CD4-positive, alpha-beta T cell treated with Interleukin-12 subunit alpha and Interleukin-12 subunit beta, for 1 hour (primary cell): ENCODE data around the gene IL17REL.
"Not testable (repeated sequence)": the region's sequence is repeated elsewhere in the genome, so short reads cannot be mapped to it uniquely, and the experiment has no call there.

ENCODE experiments used
- DNase-seq: peaks from one replicate; pipeline ENCODE4 v3.0.0-alpha.2; 2020

IL17REL gene

DNA sequence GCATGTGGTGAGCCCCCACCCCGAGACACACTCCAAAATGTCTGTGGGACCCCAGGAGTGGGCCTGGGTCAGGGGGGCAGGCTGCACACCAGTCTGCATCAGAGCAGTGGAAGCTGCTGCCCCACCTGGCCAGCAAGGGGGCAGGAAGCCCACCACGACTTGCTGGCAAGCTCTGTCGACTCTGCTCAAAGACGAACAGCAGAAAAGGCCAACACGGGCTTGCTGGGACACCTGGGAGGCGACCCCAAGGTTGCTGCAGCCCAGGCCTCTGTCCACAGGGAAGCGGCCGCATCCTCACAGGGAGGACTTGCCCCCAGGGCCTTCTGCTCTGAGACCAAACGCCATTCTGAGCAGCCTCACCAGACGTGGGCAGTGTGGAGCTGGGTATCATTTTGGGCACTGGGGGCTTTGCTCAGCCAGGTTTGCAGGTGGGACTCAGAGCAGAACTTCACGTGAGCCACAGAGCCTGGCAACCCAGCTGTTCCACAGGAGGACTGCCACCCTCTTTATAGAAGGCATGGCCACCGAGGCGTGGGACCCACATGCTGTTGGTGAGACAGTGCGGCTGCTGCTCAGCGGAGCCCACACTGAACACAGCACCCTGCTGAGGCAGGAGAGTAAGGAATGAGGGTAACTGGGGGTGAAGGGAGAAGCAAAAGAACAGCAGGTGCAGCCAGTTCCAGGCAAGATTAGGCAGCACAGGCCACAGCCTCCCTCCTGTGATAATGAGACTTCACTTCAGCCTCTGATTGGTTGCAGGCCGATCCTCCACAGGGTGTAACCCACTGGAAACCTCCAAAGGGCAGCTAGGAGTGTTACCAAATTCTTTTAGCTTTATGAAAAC lies 11.0 kb downstream of the IL17REL start:
- no peak for DNase-seq

DNA sequence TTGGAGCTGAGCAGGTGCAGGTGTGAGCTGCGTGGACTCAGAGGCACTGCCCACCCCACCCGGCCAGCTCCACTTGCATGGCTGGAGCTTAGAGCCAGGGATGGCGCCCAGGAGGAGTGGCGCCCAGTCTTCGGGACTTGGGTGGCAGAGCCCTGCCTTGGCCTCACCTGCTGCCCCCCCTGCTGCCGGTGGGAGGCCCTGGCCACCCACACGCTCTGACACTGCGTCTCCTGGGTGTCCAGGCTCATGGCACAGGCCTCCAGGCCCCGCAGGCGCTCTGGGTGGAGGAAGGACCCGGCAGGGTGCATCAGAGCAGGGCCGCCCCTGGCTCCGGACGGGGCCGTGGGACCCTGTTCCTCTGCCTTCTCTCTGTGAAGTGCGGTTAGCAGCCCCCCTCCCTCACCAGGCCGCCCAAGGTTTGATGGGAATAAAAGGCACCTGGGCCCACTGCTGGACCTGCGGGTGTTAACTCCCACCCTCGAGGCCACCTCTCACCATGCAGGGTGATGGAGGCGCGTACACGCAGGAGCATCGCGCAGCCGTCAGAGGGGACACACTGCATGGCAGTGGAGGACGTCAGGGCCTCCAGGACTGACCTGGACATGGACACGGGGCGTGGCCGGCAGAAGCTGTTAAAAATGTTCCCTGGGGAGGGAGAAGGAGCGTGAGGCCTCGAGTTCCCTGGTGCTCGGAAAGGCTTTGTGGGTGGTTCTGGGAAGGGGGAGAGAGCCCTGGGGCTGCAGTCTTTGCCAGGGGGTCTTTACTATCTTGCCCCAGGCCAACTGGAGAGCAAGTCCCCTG lies 11.8 kb downstream of the IL17REL start:
- no peak for DNase-seq

DNA sequence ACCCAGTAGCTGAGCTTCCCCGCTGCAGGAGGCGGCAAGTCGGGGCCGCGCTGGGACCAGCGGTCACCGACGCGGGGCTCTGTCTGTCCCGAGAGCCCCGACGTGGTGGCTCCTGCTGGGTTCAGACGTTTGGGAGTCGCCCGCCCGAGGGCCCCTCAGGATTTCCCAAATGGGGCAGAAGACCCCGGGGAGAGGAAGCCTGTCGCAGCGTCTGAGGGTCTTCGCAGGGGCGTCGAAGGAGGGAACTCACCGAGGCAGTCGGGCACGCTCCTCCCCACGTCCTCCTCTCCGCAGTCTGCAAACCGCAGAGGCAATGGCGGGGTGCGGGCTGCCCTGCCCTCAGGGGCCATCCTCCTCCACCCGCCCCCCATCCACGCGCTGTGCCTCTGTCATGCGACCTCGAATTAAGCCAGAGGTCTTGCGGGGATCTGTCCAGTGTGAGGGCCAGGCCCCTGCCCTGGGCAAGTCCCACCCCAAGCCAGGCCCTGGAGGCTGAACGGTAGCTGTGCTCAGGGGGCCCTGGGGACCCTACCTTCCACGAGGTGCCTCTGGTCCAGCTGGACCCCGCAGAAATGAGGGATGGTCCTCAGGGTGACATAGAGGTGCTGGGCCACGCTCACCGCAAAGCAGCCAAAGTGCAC lies 12.5 kb downstream of the IL17REL start:
- no peak for DNase-seq

DNA sequence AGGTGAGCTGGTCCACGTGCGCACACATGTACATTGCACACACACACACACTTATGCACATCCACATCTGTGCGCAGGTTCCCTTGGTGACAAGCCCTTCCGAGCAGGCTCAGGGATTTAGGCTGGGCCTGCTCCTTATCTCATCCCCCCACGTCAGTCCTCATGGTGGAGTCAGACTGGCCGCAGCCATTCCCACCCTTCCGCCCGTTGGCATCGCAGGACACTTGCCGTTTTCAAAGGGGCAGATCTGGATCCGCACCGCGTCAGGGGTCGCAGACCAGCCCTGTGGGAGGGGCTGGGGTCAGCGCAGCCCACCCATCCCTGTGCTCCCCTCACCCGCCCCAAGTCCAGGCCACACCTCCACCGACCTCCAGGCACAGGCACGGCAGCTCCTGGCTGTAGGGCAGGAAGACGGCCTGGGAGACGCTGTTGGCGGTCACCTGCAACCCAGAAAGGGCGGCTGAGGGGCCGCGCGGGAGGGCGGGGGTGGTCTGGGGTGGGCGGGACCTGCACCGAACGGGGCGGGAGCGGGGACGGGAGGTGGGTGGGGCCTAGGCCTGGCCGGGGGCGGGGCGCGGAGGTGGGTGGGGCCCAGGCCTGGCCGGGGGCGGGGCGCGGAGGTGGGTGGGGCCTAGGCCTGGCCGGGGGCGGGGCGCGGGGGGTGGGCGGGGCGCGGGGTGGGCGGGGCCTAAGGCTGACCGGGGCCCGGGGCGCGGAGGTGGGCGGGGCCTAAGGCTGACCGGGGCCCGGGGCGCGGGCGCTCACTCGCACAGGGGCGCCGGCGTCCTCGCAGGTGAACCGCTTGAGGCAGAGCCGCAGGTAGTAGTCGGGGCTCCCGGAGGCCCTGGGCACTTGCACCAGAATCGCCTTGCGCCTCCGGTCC lies 13.3 kb downstream of the IL17REL start:
- no peak for DNase-seq

DNA sequence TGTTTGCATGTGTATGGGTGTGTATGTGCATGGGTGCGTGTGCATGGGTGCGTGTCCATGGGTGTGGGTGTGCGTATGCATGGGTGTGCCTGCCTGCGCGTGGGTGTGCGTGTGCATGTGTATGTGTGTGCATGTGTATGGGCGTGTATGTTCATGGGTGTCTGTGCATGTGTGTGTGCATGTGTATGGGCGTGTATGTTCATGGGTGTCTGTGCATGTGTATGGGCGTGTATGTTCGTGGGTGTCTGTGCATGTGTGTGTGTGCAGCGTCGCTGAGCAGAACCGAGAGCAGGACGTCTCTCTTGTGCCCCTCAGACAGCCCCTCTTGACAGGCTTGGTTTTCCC lies 13.9 kb downstream of the IL17REL start:
- DNase-seq: no peak

DNA sequence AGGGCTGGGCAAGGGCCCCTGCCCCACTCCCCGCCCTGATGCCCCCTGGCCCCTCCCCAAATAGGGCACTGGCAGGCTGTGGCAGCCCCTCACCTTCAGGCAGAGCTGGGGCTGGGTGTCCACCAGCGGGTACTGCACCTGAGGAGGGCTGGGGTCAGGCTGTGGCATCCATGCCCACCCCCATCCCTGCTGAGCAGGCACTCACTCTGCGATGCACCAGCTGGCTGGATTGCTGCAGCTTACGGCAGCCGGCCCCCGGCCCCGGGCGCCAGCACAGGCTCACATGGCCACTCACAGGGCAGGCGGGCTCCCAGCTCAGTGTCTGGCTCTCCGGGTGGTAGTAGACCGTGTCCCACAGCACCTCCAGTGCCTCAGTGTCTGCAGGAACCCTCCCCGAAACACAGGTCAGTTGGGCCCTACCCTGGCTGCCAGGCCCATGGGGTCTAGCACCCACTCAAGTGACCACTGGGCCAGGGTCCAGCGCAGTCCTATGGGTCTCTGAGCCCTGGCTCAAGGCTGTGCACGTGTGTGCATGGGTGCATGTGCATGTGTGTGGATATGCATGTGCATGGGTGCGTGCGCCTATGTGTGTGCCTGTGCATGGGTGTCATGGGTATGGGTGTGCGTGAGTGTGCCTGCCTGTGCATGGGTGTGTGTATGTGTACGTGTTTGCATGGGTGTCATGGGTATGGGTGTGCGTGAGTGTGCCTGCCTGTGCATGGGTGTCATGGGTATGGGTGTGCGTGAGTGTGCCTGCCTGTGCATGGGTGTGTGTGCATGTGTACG lies 14.4 kb downstream of the IL17REL start:
- no peak for DNase-seq

DNA sequence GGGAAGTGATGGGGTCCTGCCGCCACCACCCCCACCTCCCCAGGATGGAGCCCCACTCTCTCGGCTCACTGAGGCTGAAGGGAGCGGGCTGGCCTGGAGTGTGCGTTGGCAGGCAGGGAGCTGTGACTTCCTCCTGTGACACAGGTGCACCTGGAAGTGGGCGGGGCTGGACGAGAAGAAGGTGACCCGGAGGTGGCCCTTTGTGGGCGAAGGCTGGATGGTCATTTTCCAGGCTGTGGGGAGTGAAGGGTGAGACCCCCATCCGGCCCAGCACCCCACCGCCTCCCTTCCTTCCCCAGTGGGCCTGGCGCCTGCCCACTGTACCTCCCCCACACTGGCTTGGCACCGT lies 15.3 kb downstream of the IL17REL start:
- no peak for DNase-seq

DNA sequence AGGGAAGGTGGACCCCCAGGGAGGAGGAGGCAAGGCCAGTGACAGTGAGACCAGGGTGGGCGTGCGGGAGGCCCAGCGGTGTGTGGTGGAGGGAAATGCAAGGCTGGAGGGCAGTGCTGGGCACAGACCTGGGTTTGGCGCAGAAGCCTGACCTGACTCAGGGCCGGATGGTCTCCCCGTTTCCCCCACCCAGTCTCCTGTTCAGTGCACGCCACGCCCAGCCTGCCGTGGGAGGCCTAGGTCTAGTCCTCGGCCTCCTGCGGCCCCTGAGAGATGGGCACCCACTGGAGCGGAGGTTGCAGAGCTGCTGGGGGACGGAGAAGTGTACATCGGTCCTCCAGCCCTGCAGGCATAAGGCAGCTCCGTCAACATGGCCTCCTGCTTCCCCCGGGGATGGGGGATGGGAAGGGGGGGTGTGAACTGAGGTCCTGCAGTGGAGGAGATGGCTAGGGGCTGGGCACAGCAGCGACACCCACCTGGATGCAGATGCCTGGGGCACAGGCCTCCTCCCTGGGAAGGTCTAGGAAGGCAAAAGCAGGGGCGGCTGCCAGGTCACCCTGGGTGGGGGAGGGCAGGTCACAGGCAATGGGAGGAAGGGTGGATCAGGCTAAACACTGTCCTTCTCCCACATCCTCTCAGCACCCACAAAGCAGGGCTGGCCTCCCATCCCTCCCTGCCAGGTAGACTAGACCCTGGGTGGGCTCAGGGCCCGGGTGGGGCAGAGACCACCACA lies 15.9 kb downstream of the IL17REL start:
- DNase-seq: no peak

DNA sequence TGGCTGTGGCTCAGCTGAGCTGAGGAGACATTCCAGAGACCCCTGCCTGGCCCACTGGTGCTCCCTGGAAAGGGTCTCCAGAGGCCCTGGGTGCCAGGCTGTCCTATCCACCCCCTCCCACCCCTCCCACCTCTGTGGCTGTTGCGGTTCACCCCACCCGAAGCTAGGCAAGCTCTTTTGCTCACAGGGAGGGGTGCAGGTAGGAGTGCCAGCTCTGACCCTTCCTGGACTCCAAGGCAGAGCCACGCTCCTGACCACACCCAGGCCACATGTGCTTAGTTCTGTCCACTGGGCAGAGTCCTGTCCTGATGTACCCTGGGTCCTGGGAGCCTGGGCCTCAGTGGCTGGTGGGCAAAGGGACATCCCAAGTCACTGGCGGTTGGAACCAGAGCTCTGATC lies 16.4 kb downstream of the IL17REL start:
- no peak for DNase-seq

DNA sequence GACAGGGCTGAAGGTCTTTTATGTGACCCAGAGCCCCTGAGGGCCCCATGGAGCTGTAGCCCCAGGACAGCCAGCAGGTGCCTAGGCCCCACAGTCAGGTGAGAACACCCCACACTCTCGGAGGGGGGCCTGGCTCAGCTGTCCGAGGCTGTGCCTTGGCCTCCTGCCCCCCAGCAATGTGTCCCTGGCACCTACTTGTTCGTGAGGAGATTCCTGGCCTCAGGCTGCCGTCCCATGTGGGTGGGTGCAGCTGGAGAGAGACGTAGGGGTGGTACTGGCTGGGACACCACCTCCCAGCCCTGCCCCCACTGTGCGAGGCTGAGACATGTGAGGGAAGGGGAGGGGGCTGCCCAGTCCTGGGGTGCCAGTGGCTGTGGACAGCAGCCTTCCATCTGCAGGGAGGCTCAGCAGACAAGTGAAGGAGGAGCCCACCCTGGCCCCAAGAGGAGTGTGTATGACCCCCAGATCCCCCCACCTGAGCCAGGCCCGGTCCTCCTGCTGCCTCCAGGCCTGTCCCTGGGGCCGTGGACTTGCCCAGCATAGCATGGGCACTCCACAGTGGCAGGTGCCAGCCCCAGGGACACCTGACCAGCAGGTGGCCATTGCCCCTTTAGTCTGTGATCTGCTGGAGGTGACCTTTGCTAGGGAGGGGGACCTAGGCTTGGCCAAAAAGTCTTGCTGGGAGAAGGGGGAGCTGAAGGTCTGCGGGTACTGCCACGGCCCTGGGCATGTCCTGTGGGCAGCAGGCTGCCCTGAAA lies 17.0 kb downstream of the IL17REL start:
- no peak for DNase-seq

DNA sequence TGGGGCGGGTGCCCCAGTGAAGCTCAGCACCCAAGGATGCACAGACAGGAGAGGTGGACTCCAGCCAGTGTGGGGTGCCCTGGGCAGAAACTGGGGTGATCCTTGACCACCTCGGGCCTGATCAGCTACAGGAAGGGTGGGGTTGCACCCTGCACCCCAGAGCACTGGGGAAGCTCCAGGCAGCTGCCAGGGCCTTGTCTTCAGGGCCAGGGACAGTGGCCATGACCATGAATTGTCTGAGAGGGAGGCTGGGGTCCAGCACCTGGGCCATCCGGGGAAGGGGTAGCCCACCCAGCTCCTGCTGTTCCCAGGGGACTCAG lies 17.6 kb downstream of the IL17REL start:
- DNase-seq: no peak

DNA sequence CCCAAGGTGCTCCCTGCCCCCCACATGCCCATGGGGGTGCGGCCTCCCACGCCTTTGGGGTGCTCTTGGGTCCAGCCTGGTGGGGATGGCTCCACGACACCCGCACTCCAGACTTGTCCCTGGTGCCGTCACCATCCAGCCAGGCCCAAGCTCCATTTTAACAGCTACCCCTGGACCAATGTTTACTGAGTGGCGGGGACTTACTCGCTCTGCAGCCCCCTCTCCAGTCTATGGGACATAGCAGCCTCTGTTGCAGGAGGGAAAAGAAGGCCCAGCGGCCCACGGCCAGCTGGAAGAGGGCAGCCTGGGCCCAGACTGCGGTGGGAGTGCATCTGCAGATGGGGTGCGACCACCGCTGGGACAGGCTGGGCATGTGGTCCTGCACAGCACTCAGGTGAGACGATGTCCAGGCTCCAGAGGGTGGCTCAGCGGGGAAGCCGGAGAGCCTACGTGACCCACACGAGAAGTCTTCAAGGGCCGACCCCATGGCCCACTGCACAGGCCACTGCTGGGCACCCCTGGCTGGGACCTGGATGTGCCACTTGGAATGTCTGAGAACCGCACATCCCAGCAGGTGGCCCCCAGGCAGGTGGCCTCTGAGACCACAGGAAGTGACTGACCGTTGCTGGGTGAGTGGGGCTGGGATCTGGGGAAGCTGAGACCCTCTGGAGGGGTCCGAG lies 18.1 kb downstream of the IL17REL start:
- DNase-seq: no peak

DNA sequence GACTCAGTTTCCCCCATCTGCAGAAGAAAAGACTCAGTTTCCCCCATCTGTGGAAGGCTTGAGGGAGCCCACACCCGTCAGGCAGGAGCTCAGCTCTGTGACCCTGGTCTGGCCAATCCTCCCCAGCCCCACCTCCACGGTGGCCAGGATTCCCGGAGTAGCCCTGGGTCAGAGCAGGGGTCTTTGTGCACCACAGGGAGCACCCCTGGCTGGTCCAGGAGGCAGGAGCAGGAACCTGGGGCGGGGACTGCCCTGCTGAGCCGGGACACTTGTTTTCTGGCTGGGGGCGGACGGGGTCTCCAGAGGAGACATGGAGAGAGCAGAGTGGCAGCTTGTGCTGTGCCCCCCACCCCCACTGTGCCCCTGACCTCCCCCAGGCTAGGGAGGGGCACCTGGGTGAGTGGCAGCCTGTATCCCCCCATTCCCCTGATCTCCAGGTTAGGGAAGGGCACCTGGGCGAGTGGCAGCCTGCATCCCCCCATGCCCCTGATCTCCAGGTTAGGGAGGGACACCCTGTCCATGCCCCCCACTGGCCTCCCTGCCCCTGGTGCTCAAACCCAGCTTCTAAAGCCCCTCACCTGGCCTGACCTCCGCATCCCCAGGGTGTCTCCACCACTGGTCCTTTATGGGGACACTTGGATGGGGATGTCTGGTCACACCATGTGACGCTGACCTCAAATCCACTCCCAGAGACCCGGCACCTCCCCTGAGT lies 18.8 kb downstream of the IL17REL start:
- DNase-seq: no peak

DNA sequence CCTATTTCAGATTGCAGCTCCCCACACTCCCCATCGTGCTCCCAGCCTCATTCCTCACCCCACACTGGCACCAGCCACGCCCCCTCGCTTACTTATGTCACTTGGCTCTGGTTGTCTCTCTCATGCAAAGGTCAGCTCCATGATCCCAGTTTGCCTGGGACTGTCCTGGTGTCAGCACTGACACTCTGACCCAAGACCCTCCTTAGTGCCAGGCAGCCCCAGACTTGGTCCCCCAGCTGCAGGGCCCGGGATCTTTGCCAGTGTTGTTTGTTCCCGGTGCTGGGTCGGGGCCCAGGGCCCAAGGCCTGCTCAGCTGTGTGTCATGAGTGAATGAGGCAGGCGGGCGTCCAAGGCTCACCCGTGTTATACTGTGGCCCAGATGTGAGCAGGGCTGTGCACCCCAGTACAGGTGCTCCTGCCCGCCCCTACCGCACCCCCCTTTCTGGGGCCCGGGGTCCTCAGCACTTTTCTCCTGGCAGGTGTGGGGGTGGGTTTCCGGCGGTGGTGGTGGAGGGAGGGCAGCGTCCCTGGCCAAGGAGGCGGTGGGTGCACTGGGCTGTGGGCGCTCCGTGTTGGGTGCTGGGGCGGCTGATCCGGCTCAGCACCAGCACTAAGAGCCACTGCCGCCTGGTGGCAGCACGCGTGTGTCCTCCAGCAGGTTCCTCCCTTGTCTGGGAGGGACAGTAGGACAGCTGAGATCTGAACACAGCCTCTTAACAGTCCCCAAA lies 19.5 kb downstream of the IL17REL start:
- DNase-seq: peak; percentile 75

DNA sequence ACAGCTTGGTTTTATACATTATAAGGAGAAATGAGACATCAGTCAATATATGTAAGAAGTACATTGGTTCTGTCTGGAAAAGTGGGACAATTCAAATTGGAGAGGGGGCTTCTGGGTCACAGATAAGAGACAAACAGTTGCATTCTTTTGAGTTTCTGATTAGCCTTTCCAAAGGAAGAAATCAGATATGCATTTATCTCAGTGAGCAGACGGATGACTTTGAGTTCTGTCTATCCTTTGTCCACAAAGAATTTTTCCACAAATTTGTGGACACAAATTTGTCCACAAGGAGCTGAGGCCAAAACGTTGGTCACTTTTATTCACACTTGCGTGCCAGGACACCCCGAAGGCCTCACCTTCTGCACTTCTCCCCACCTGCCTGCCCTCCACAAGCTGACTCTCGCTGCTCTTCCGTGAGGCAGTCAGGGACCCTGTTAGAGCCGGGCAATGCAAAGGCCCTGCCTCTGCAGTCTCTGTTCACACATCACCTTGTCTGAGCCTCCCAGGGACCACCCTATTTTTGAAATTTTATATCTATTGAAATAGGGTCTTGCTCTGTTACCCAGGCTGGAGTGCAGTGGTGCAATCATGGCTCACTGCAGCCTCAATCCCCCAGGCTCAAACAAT lies 20.5 kb downstream of the IL17REL start:
- DNase-seq: no peak

DNA sequence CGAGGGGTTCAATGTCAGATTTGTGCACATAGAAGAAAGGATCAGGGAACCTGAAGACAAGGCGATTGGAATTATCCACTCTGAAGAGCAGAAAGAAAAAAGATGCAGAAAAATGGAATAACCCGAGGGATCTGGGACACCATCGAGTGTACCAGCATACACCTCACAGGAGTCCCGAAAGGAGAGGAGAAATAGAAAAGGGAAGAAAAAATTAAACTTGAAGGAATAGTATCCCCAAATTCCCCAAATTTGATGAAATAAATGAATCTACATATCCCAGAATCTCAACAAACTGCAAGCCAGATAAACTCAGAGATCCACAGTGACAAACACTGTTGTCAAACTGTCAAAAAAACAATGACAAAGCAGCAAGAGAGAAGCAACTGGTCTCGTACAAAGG lies 21.4 kb downstream of the IL17REL start:
- no peak for DNase-seq

DNA sequence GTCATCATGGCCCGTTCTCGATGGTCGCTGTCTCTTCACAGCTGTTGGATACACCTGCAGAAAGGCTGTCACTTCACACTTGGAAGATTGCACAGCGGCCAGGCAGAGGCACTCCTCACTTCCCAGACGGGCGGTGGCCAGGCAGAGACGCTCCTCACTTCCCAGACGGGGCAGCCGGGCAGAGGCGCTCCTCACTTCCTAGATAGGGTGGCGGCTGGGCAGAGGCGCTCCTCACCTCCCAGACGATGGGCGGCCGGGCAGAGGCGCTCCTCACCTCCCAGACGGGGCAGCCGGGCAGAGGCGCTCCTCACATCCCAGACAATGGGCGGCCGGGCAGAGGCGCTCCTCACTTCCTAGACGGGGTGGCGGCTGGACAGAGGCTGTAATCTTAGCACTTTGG lies 22.7 kb downstream of the IL17REL start:
- not testable (repeated sequence) for DNase-seq

DNA sequence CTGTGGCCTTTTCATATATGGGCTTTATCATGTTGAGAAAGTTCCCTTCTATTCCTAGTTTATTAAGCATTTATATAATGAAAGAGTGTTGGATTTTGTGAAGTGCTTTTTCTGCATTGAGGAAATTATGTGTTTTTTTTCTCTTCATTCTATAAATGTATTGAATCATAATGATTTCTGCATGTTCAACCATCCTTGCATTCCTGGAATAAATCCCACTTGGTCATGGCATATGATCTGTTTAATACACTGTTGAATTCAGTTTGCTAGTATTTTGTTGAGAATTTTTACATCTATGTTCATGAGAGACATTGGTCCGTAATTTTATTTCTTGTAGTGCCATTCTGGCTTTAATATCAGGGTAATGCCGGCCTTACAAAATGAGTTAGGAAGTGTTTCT lies 26.2 kb downstream of the IL17REL start:
- DNase-seq: no peak
